DMS79 (cell line): Measurements from ENCODE around the gene COMTD1.
"Not testable (repeated sequence)": the region's sequence is repeated elsewhere in the genome, so short reads cannot be mapped to it uniquely, and the experiment has no call there.

Experiments used
- DNase-seq: peaks from one replicate; lab custom pipeline; 2025; lab: John Stamatoyannopoulos, UW

Gene COMTD1

DNA sequence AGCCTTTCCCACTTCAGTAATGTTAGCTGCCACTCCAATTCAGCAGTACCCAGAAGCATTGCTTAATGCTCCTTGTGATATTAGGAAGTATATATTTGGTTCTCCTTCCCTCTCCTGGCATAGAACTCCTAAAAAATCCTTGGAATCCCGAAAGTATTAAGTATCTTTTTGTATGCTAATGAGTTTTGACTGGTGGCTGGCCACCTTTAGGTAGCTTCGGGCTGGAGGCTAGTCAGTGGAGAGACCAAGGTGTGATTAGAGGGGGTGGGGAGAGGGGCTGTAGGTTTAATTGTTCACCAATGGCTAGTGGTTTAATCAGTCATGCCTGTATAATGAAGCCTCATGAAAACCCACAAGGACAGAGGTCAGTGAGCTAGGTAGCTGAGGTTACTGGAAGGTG, 12.2 kb downstream of the COMTD1 start:
- no peak for DNase-seq

DNA sequence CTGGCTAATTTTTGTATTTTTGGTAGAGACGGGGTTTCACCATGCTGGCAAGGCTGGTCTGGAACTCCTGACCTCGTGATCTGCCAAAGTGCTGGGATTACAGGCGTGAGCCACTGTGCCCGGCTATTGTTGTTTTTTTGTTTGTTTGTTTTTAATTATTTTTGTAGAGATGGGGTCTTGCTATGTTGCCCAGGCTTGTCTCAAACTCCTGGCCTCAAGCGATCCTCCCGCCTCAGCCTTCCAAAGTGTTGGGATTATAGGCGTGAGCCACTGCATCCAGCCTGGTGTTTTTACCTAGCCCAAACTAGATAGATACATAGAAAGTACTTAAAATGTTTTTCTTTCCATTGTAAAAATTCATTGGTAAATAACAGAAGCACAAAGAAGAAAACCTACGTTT, 14.3 kb downstream of the COMTD1 start:
- not testable (repeated sequence) for DNase-seq

DNA sequence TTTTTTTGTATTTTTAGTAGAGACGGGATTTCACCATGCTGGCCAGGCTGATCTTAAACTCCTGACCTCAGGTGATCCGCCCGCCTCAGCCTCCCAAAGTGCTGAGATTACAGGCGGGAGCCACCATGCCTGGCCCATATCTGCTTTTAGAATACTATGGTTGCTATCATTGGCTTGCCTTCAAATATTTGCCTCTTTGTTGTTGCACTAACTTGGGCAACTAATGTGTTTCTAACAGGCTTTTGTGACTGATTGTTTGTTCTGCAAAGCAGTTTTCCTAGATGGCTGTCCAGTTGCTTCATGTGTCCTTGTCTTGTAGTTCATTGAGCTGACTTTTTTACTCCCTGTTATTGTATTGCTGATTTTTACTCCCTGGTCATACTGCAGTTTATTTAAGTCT, 15.5 kb downstream of the COMTD1 start:
- DNase-seq: no peak

DNA sequence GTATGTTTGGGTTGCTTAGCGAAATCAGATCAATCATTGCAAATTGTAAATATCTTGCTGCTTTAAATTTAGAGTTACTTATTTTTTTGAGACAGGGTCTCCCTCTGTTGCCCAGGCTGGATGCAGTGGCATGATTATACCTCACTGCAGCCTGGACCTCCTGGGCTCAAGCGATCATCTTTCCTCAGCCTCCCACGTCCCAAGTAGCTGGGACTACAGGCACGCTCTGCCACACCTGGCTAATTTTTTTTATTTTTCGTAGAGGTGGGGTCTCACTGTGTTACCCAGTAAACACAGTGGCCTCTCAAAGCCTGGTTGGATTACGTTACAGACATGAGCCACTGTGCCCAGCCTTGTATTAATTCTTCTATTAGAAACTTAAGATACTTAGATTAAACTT, 23.4 kb downstream of the COMTD1 start:
- DNase-seq: no peak

DNA sequence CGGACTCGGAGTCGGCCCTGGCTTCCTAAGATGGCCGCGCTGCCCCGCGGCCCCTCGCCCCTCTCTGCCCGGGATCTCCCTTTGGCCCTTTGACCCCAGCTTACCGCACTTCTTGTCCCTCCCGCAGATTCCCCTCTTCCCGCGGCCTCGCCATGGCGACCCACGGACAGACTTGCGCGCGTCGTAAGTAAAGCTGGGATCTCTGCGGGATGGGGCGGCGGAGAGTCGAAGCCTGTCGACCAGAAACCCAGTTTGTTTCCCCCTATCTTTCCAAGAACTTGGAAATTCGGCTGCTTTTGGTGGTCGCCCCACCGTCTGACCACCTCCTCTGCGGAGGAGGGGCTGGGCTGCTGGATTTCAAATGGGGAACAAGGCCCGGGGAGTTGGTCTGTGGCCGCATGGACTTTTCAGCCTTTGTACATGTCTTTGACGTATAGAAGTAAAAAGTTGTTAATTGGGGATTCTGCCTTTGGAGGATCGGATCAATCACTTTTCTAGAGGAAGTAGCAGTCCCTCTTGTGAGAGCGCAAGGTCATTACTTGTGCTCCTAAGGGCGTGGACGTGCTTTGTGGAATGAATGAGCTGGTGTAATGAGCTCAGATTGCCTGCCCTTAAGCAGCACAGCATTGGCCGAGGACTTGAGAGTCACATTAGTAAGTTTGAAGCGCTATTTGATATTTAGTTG, 24.6 kb downstream of the COMTD1 start:
- DNase-seq: no peak

DNA sequence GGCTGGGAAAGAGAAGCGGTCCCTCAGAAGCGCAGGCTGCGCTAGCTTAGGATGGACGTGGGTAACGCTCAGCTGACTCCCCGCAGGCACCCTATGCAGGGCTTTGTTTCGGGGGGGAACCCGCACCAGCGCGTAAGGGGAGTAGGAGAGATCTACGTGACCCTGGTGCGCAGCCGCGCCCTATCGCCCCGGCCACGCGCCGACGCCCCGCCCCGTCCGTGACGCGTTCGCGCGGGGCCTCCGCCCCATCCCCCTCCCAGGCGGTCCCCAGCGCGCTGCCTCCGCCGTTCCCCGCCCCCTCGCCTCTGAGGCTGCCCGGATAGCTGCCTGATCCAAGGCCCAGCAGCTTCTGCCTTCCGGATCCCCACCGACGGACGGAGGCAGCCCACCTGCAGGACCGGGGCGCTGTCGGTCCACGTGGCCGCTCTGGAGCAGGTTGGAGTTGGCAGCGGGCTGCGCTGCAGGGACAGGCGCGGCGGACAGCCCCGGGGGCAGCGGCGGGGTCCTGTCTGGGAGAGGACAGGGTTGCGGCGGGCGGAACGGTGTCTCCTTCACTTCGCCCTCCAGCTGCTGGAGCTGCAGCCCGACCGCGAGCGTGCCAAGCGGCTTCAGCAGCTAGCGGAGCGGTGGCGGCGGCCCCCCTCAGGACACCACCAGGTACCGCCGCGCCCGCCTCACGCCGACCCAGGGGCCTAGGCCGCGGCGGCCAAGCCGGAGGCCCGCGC, 25.3 kb downstream of the COMTD1 start, which contains the start of gene VDAC2:
Gene VDAC2, plus strand, starts transcription at position 515 of the 725 bp plus-strand sequence. CDS start 363 bp downstream, outside the sequence.
- peak; percentile 47 for DNase-seq

DNA sequence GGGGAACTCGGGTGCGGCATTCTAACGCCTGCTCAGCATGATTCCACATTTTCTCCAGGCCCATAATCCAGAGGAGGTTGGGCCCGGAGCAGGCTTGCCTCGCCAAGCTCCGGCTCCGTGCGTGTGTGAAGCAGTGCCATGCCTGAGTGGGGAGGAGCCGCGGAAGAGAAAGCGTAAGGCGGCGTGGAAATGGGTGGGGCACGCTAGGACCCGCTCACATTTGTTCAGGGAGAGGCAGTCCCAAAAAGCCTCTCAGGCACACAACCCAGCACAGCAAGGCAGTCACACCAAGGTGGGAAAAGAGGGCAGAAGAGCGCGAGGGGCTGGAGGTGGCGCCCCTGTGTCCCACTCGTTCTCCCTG, 25.9 kb downstream of the COMTD1 start:
- no peak for DNase-seq

DNA sequence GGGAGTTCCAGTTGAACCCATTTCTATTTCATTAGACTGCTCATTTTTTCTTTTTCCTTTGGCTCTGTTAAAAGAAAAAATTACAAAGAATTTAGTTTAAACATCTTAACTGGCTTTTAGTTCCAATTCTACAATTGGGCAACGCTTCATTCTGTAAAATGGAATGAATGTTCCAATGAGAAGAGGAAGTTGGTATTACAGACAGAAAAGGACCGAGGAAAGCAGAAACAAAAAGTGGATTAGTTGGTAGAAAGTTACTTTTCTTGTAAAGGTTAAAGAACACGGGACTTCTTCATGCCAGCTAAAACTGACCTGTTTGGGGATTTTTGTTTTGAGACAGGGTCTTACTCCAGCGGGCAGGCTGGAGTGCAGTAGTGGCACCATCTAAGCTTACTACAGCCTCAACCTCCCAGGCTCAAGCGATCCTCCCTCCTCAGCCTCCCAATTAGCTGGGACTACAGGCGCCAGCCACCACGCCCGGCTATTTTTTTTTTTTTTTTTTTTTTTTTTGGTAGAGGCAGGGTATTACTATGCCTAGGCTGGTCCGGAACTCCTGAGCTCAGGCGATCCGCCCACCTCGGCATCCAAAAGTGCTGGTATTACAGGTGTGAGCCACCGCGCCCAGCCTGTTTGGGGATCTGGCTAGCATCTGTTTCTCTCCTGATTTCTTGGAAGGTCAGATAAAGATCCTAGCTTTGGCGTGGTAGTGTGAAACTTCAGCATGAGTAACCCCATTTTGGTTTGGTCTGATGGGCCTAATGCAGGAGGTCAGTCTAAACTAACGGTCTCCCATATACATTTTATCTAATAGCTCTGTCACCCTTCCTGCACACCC, 26.5 kb downstream of the COMTD1 start:
- no peak for DNase-seq

DNA sequence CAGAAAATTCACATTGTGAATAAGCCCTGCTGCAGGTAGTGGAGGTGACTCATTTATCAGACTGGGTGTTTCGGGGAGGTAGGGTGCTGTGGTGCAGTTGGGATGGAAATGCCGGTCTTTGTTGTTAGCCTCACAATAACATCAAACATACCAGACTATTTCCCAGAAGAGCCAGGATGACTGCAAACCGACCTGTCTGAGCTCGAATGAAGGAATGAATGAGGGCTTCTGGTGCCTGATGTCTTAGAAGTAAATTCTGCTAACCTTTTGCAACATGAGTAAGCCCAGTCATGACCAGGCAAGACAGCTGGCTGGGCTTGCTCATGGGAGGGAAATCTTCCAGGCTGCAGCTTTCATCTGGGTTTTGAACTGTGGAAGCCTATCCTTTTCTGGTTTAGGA, 27.6 kb downstream of the COMTD1 start:
- DNase-seq: no peak

DNA sequence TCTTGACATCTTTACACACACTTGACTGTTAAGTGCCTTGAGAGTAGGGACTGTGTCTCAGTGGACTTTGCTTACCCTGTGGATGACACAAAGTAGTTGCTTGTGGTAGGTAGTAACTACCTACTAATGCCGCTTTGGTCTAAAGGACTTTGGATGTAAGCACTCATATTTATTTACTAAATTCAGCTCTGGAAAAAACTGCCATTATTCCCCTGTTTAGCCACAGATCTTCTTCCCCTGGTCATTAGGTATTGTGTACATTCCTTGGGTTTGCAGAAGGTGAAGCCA, 28.0 kb downstream of the COMTD1 start:
- no peak for DNase-seq

DNA sequence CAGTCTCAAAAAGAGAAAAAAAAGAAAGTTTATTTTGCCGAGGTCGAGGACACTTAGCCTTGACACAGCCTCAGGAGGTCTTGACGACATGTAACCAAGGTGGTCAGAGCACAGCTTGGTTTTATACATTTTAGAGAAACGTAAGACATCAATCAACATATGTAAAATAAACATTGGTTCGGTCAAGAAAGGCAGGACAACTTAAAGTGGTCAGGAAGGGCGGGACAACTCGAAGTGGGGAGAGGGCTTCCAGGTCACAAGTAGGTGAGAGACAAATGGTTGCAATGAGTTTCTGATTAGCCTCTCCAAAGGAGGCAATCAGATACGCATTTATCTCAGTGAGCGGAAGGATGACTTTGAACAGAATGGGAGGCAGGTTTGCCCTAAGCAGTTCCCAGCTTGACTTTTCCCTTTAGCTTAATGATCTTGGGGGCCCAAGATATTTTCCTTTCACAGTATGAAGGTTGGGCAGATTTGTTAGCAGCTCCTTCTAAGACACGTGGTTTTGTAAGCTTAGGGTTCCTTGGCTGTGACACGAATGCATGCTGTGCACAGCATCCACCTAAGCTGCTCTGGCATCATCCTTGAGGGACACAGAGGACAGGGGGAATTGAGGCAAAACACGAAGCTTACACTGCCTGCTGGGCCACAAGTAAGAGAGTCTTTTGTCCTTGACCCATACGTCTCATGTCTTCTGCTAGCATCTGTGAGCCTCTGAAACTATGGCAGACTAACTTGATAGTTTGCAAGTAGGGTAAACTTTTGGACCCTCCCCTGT, 28.5 kb downstream of the COMTD1 start:
- DNase-seq: no peak

DNA sequence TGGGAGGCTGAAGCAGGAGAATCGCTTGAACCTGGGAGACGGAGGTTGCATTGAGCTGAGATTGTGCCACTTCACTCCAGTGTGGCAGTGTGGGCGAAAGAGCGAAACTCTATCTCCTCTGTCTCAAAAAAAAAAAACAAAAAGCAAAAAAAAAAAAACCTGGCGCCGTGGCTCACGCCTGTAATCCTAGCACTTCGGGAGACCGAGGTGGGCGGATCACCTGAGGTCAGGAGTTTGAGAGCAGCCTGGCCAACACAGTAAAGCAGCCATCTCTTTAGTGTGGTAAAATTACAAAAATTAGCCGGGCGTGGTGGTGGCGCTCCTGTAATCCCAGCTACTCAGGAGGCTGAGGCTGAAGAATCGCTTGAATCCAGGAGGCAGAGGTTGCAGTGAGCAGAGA, 29.1 kb downstream of the COMTD1 start:
- DNase-seq: not testable (repeated sequence)

DNA sequence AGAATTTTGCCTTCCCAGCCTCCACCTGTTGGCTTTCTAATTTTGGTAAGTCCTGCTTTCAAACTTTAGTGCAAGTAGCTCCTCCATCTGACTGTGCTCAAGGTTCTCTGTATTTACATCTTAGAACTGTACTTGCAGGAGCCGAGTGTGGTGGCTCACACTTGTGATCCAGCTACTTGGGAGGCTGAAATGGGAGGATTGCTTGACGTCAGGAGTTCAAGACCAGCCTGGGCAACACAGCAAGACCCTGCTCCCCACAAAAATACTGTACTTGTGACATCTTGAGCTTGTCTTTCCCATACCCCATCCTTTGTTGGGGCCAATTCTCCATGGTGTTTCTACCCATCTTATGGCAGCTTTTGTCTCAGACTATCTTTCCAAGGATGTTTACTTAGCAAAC, 29.8 kb downstream of the COMTD1 start:
- no peak for DNase-seq

DNA sequence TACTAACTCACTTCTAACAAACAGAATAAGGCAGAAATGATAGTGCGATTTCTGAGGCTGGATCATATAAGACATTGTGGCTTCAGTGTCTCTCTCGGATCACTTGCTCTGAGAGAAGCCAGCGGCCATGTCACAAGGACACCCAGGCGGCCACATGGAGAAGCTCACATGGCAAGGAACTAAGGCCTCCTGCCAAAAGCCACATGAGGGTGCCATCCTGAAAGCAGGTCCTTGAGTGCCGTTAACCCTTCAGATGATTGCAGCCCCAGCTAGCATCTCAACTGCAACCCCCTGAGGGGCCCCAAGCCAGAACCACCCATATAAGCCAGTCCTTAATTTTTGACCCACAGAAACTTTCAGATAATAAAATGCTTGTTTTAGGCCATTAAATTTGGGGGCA, 32.0 kb downstream of the COMTD1 start:
- DNase-seq: no peak

DNA sequence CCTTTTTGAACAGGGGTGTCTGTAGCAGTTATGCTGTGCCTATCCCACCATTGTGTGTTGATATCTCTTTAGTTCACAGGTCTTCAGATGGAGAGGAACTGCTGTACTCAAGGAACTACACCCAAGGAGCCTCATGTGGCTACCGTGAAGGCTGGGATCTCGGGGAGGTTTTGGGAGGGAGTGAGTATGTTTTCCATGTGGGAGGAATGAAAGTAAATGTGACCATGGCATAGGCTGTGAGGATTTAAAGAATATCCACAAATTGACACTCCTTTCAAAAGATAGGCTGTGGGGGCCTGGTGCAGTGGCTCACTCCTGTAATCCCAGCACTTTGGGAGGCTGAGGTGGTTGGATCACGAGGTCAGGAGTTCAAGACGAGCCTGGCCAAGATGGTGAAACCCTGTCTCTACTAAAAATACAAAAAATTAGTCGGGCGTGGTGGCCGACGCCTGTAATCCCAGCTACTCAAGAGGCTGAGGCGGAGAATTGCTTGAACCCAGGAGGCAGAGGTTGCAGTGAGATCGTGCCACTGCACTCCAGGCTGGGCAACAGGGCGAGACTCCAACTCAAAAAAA, 32.6 kb downstream of the COMTD1 start:
- DNase-seq: not testable (repeated sequence)

DNA sequence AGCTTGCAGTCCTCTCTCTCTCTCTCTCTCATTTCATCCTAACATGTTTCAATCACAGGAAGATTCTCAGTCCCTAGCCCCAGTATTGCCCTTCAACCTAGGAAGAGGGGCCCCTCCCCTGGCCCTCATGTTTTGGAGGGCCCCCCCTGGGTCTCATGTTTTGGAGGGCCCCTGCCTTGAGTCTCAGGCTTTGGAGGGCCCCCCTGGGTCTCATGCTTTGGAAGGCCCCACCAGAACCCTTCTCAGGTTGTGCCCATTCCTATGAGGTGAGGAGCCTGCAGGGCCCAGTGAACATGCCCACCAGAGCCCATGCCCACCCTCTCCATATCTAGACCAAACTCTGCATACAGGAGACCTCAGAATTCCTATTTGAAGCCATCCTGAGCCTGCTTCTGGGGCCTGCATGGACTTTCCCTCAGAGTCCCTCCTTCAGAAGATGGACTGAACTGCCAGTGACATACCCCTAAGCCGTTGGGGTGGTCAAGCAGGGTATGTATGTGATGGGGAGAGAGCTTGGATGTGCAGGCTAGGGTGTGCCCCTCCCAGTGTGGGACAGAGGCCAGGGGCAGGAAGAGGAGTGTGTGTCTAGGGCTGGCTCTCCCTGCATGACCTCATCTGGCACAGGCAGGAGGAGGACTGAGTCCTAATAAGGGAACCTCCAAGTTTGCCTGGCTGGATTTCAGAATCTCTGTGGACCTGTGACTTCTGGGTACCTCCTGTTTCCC, 33.3 kb downstream of the COMTD1 start:
- DNase-seq: no peak

DNA sequence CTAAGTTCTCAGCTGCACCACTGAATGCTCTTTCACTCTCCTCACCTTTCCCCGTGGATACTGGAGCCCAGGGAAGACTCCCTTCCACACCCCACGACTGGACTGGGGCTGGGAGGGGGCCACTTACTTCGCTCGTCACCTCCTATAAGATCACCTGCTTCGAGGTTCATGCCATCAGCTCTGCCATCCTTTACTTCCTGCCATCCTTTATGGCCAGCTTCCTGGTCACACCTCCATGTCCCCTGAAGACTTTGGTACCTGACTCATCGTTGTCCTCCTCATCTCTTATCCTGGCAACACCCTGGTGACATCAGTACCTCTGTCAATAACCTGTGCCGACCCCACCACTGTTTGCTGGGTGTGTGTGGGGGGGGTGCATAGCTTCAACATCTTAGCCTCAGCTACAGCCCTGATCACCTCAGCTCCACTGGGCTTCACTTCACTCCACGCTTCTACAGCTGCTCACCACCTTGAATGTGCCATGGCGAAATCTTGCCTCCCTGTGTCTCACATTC, 33.9 kb downstream of the COMTD1 start:
- no peak for DNase-seq

DNA sequence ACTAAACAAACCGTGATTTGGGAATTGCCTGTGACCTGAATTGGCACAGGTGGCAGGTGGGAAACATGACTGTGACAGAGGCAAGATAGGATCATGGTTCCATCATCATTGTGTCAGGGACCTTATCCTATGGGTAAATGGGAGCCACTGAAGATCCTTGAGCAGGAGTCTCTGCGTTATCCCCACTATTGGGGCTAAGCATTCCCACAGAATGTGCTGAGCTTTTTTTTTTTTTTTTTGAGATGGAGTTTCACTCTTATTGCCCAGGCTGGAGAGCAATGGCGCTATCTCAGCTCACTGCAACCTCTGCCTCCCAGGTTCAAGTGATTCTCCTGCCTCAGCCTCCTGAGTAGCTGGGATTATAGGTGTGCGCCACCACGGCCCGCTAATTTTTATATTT, 35.8 kb downstream of the COMTD1 start:
- not testable (repeated sequence) for DNase-seq

DNA sequence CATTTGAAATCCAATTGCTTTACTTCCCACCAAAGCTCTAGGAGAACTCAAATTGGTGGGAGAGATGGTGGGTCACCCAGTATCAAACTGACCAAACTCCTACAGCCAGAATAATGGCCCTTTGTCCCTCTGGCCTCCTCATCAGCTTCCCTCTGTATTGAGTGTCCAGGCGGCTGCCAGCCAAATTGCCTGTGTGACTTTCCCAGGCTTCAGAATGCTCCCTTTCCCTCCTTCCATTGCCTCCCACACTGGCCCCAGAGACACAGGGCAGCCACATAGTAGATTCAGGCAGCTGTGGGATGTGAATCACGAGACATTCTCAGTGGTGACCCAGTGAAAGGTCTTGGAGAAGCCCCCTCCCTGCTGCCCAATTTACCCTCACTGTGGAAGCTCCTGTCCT, 37.9 kb downstream of the COMTD1 start:
- no peak for DNase-seq

DNA sequence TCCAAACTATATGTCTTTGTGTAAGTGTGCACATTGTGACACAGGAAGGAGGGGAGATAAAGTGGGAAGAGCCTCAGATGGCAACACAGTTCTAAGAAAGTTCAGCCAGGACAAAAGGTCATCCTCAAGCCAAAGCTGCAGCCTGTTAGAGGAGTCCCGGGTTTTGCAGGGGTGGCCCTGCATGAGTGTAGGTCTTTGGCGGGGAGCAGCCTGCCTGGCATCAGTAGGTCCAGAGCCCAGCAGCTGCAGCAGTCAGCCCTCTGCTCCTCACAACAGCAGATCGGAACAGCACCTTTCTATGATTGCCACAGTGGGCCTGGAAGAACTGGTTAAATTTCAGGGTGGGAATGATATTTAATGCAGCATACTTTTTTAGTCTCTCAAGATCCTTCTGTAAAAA, 38.7 kb downstream of the COMTD1 start:
- DNase-seq: no peak
